ENCODE results near the gene SORBS1.

SORBS1 gene

DNA sequence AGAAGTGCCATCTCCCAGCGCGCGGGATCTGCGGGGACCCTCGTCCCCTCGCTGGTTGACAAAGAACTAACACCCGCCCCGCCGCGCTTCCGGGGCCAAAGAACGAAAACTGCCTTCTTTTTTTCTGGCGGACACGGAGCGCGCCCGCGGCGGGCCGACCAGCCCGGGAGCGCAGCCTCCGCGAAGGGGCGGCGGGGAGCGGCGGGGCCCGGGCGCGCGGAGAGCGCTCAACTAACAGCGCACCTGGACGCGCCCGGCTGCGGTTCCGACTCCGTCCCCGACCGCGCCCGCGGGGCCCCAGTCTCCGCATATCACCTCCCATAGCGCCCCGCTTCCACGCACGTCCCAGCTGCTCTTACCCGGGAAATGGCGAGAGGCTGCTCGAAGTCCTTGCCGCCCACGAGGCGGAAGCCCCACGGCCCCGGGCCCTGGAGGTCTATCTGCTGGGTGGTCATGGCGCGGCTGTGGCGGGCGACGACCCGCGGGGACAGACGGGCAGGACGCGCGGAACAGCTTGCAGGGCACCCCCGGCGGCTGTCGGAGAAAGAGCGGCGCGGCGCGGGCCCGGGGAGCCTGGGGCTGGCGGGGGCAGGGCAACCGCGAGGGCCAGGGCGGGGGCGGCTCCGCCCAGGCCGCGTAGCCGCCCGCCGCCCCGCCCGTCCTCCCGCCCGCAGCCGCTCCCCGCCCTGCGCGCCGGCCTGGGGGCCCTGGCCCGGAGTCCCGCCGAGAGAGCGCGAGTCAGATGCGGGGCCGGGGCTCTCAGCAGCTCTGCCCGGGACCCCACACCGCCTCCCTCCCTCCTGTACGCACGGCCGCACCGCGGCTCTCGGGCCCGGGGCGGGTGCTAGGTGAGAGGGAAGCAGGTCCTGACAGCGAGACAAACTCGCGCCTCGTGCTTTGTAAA, 270.5 kb downstream of the SORBS1 start, which contains the start of gene PDLIM1:
TSS of gene PDLIM1 (minus strand) at position 543 of the 904 bp plus-strand sequence. CDS start at position 455, 88 bp downstream.
- Histone ChIP-seq H3K4me2 (ENCODE audit: low read depth, low read length) (peak within 1 kb of the TSS; percentile 92), H3K36me3 (replicated peaks; ENCODE audit: insufficient read depth, low read length) (no peaks in the 10 kb centered on the region)

DNA sequence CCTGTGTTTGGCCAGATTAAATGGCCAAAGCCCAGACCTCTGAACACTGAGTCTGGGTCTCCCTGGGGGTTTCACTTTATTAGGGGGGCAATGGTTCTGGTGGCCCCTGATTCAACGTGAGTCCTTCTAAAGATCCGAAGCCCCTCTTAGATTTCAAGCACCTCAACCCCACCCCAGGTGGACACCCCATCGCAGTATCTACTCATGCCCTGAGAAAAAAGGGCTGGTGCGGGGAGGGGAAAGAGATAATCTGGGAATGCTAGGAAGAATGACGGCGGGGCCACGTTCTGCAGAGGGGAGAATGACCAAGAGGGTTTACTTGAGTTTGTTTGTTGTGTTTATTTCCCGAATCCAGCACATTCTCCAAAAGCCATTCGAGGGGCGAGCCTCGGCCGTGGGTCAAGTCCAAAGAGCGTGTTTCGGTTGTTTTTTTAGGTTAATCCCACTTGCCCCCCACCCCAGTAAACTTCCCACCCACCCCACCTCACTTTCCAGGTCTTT, 271.2 kb downstream of the SORBS1 start:
- Histone ChIP-seq H3F3A (ENCODE audit: insufficient read depth, low read length) (peaks cover 34% of the 10 kb centered on the region), H4K20me1 (ENCODE audit: insufficient read depth, low read length) (no peaks in the 10 kb centered on the region), H3K9me3 (replicated peaks; ENCODE audit: insufficient read depth, low read length) (no peaks in the 10 kb centered on the region), H3K4me3 (ENCODE audit: low read length) (peak overlapping the region; percentile 92), H3K4me1 (ENCODE audit: low read length) (peaks cover 49% of the 10 kb centered on the region), H3K36me3 (replicated peaks; ENCODE audit: insufficient read depth, low read length) (no peaks in the 10 kb centered on the region), H2AFZ (ENCODE audit: low read length) (no peak overlapping the region; the same call in 1 of the 2 replicates), H3K79me2 (ENCODE audit: low read length) (peaks cover 54% of the 10 kb centered on the region), H3K9ac (ENCODE audit: low read length) (peak overlapping the region; percentile 90), H3K27me3 (replicated peaks; ENCODE audit: insufficient read depth, low read length) (no peaks in the 10 kb centered on the region), H3K27ac (ENCODE audit: low read length) (no peak overlapping the region), H3K4me2 (ENCODE audit: low read depth, low read length) (peak overlapping the region; percentile 92), H3K9me2 (replicated peaks; ENCODE audit: insufficient read depth, low read length) (no peaks in the 10 kb centered on the region)
- DNase-seq: no peak
- TF ChIP-seq, protein P1, sequence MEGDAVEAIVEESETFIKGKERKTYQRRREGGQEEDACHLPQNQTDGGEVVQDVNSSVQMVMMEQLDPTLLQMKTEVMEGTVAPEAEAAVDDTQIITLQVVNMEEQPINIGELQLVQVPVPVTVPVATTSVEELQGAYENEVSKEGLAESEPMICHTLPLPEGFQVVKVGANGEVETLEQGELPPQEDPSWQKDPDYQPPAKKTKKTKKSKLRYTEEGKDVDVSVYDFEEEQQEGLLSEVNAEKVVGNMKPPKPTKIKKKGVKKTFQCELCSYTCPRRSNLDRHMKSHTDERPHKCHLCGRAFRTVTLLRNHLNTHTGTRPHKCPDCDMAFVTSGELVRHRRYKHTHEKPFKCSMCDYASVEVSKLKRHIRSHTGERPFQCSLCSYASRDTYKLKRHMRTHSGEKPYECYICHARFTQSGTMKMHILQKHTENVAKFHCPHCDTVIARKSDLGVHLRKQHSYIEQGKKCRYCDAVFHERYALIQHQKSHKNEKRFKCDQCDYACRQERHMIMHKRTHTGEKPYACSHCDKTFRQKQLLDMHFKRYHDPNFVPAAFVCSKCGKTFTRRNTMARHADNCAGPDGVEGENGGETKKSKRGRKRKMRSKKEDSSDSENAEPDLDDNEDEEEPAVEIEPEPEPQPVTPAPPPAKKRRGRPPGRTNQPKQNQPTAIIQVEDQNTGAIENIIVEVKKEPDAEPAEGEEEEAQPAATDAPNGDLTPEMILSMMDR (IDR thresholded peaks at IDR 0.05; ENCODE audit: low read length): no peak
- TF ChIP-seq EZH2 (optimal IDR thresholded peaks at IDR 0.05; ENCODE audit: low read depth, low read length) (no peak), EZH2phosphoT487 (IDR thresholded peaks at IDR 0.05; ENCODE audit: low read length) (no peak)

More for the DNA sequence above, 270.5 kb downstream of the SORBS1 start, which contains the start of gene PDLIM1:
- Histone ChIP-seq H4K20me1 (ENCODE audit: insufficient read depth, low read length) (no peaks in the 10 kb centered on the region), H3K27me3 (replicated peaks; ENCODE audit: insufficient read depth, low read length) (no peaks in the 10 kb centered on the region), H3K9me2 (replicated peaks; ENCODE audit: insufficient read depth, low read length) (no peaks in the 10 kb centered on the region), H3K9ac (ENCODE audit: low read length) (peak within 1 kb of the TSS; percentile 90), H3F3A (ENCODE audit: insufficient read depth, low read length) (peaks cover 42% of the 10 kb centered on the region), H3K9me3 (replicated peaks; ENCODE audit: insufficient read depth, low read length) (no peaks in the 10 kb centered on the region), H2AFZ (ENCODE audit: low read length) (peak within 1 kb of the TSS; percentile 82), H3K4me1 (ENCODE audit: low read length) (peaks cover 54% of the 10 kb centered on the region), H3K27ac (ENCODE audit: low read length) (peak within 1 kb of the TSS; percentile 63; the same call in 1 of the 2 replicates), H3K79me2 (ENCODE audit: low read length) (peaks cover 47% of the 10 kb centered on the region), H3K4me3 (ENCODE audit: low read length) (peak within 1 kb of the TSS; percentile 92)
- no peak for TF ChIP-seq EZH2phosphoT487 (IDR thresholded peaks at IDR 0.05; ENCODE audit: low read length)
- TF ChIP-seq EZH2 (optimal IDR thresholded peaks at IDR 0.05; ENCODE audit: low read depth, low read length): no peak
- TF ChIP-seq, protein P1 (IDR thresholded peaks at IDR 0.05; ENCODE audit: low read length): peak; percentile 31
- DNase-seq: peak; percentile 80

DNA sequence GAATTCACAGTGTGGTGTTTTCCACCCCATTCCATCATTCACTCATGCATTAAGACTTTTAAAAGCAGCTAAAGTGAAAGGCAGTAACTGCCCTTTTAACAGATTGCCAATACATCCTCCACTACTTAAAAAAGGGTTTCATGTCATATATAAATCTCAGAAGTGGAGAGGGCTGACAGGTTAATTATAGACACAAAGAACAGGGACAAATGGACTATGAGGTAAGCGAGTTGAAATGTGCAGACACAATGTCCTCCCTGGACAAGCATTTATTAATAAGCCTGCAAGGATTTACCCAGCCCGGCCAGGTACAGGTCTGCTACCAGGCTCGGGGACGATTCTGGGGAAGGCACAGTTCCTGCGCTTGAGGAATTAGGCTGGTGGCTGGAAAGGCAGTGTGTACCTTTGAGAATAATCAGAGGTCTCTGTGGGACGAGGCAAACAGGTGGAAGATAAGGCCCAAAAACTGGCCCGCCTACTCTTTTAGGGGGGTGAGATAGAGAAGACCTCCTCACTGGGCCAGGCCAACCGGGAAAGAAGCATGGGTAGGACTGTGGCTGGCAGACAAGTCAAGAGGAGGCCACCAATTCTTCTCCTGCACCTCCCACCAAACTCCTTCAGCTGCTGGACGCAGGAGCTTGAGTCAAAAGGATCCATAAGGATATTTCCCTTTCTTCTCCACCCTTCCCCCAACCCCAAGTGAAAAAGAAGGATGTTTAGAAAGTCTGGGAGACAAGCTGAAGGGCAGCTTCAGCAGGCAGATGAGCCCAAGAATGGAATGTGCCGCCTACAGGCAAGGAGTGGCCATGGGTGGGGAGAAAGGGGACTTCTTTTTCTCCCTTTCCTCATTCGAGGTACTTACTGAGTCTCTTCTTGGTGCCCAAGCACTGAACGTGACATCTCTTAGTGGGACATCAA, 271.9 kb downstream of the SORBS1 start:
- TF ChIP-seq, protein P1 (IDR thresholded peaks at IDR 0.05; ENCODE audit: low read length): peak; percentile 22; the same call in 1 of the 2 replicates
- TF ChIP-seq EZH2phosphoT487 (IDR thresholded peaks at IDR 0.05; ENCODE audit: low read length): no peak
- H3K4me1 ChIP-seq (ENCODE audit: low read length): peaks cover 42% of the 10 kb centered on the region
- H3K4me2 ChIP-seq (ENCODE audit: low read depth, low read length): peak overlapping the region; percentile 92
- DNase-seq: no peak
- H3K27me3 ChIP-seq (replicated peaks; ENCODE audit: insufficient read depth, low read length): no peaks in the 10 kb centered on the region
- H3K4me3 ChIP-seq (ENCODE audit: low read length): peak overlapping the region; percentile 92
- peaks cover 61% of the 10 kb centered on the region for H3K79me2 ChIP-seq (ENCODE audit: low read length)
- H2AFZ ChIP-seq (ENCODE audit: low read length): no peak overlapping the region
- H3K36me3 ChIP-seq (replicated peaks; ENCODE audit: insufficient read depth, low read length): no peaks in the 10 kb centered on the region
- peak overlapping the region; percentile 90 for H3K9ac ChIP-seq (ENCODE audit: low read length)
- no peak overlapping the region for H3K27ac ChIP-seq (ENCODE audit: low read length)
- no peaks in the 10 kb centered on the region for H3K9me2 ChIP-seq (replicated peaks; ENCODE audit: insufficient read depth, low read length)
- H3K9me3 ChIP-seq (replicated peaks; ENCODE audit: insufficient read depth, low read length): no peaks in the 10 kb centered on the region
- peaks cover 28% of the 10 kb centered on the region for H3F3A ChIP-seq (ENCODE audit: insufficient read depth, low read length)
- H4K20me1 ChIP-seq (ENCODE audit: insufficient read depth, low read length): no peaks in the 10 kb centered on the region
